Activated CD8-positive, alpha-beta memory T cell treated with anti-CD3 and anti-CD28 coated beads, Interleukin-2, amount 10 ng/mL, durations not matched to agents 7 days and 5 days (primary cell): Measurements from ENCODE around the gene COQ6. TPM values are rescaled to one million over a fixed set of nuclear protein-coding genes. Genes with fewer than 3 reads are reported as not detected.
A peak's percentile ranks its signal among the peaks of the same experiment; 100 is the strongest.
"Not testable (repeated sequence)": the region's sequence is repeated elsewhere in the genome, so short reads cannot be mapped to it uniquely, and the experiment has no call there.

Experiments
- ATAC-seq: fragments of 150-1000 bp; cut with Tn5 transposase; one replicate; pipeline ENCODE4 v1.10.0; 2021; ENCODE audit warnings: moderate library complexity
- CTCF ChIA-PET: fragments of 350-600 bp; sonication (Branson Sonifier 250); formaldehyde crosslinking; loops from one replicate; lab custom pipeline; 2021; ENCODE audit warnings: antibody characterized with exemption; lab: Charles Lee
- DNase-seq: peaks from one replicate; pipeline ENCODE4 v3.0.0-alpha.2; 2020
- H3K27ac Mint-ChIP-seq: one replicate; pipeline ENCODE4 v1.8.0; 2021; ENCODE audit warnings: mild to moderate bottlenecking, mixed read lengths
- H3K27me3 Mint-ChIP-seq: one replicate; pipeline ENCODE4 v1.8.0; 2021; ENCODE audit warnings: mixed read lengths
- H3K36me3 Mint-ChIP-seq: one replicate; pipeline ENCODE4 v1.8.0; 2021; ENCODE audit warnings: mild to moderate bottlenecking, mixed read lengths
- H3K4me1 Mint-ChIP-seq: one replicate; pipeline ENCODE4 v1.8.0; 2021; ENCODE audit warnings: mixed read lengths
- H3K4me3 Mint-ChIP-seq: one replicate; pipeline ENCODE4 v1.8.0; 2021; ENCODE audit warnings: mild to moderate bottlenecking, moderate library complexity, mixed read lengths
- H3K9me3 Mint-ChIP-seq: one replicate; pipeline ENCODE4 v1.8.0; 2022; ENCODE audit warnings: low read depth, mixed read lengths
- total RNA-seq, 2 experiments: library from RNA; stranded (reverse); gene quantifications; one replicate each; pipeline ENCODE4 v1.2.3, GENCODE V29; 2021

Gene COQ6
- total RNA-seq: 10 to 100 TPM; 17.7 to 18.1 TPM

DNA sequence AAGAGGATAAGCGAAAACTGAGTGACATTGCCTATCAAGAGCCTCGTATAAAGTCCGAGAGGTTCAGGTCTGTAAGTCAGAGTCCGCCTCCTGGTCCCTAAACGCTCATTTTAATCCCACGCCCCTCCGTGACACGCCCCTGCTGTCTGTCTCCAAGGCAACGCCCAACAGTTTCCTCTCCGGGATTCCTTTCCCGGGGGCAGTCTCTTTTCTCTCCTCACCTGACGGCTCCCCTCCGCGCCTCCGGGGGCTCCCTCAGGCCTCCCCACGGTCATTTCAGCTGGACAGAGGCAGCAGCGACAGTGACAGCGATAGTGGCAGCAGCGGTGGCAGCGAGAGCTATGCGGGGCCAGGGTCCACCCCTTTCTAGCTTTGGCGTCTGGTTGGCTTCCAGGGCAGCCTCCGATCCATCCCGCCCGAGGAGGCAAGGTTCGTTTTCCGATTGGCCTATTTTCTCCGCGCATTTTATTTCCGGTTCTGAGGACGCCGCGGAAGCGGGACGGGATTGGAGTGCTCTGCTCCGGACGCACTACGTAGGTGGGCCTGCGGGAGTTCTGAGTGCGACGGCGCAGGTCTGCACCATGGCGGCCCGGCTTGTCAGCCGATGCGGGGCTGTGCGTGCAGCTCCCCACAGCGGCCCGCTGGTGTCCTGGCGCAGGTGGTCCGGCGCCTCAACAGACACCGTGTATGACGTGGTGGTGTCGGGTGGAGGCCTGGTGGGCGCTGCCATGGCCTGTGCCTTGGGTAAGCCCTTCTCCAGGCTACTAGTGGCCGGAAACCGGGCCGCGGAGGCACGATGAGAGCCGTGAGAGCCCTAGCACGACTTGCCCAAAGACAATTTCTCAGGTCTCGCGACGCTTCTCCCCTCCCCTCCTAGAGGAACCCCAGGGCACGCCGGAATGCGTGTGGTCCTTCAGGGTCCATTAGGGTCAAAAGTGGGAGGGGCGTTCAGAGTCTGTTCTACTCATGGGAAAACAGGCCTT lies at the start of gene COQ6, which contains the start of gene FAM161B:
COQ6 (plus strand) TSS at position 551 of the 983 bp plus-strand sequence; CDS start at position 582, 31 bp downstream.
FAM161B (minus strand) TSS at position 343 of the 983 bp plus-strand sequence; CDS start at position 275, 68 bp downstream.
- CTCF ChIA-PET: interaction anchor here (0.7 to 1.3 kb wide), 6 partner anchors 13 to 379 kb away, joined by 3 to 5 read pairs (median 3); no protein-coding TSS in a partner anchor
- ATAC-seq: peak; percentile 96
- DNase-seq: peak; percentile 96
- Mint-ChIP-seq H3K36me3 (peaks cover 6% of the 10 kb centered on the region), H3K27me3 (no peaks in the 10 kb centered on the region), H3K4me1 (peaks cover 32% of the 10 kb centered on the region), H3K9me3 (no peaks in the 10 kb centered on the region), H3K4me3 (peak within 1 kb of the TSS; percentile 98), H3K27ac (peak within 1 kb of the TSS; percentile 88)

GRCh38 chr14:73903028-73903427 lies 47.1 kb upstream of the COQ6 start:
- Mint-ChIP-seq H3K4me3 (no peak overlapping the region), H3K27ac (no peak overlapping the region), H3K4me1 (no peaks in the 10 kb centered on the region), H3K27me3 (no peaks in the 10 kb centered on the region), H3K36me3 (peaks cover 37% of the 10 kb centered on the region), H3K9me3 (no peaks in the 10 kb centered on the region)
- CTCF ChIA-PET: no interaction called here
- DNase-seq (no peak), ATAC-seq (no peak)

GRCh38 chr14:73909681-73910080 lies 40.4 kb upstream of the COQ6 start:
- peaks cover 67% of the 10 kb centered on the region for H3K36me3 Mint-ChIP-seq
- DNase-seq (no peak), ATAC-seq (no peak)
- CTCF ChIA-PET: no interaction called here
- H3K4me3 Mint-ChIP-seq: no peak overlapping the region
- H3K4me1 Mint-ChIP-seq: peaks cover 4% of the 10 kb centered on the region
- H3K27ac Mint-ChIP-seq: peak overlapping the region; percentile 8
- H3K9me3 Mint-ChIP-seq: no peaks in the 10 kb centered on the region
- no peaks in the 10 kb centered on the region for H3K27me3 Mint-ChIP-seq

DNA sequence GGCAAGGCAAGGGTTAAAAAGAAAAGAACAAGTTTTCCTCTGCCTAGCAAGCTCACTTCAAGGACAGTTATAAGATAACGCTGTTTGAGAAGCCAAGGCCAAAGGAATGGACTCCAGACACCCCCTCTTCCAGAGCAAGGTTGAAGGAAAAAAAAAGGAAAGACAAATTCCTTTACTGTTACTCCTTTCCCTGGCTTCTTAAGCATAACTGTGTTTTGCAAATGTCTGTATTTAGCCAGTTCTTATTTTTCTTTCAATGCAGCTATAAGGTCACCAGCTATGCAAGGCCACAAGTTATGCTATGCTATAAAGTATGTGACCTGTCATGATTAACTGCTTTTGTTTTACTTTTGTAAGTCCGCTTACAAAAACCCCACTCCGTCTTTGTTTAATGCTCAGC lies 36.8 kb upstream of the COQ6 start:
- H3K27me3 Mint-ChIP-seq: no peaks in the 10 kb centered on the region
- H3K4me1 Mint-ChIP-seq: peaks cover 6% of the 10 kb centered on the region
- no peak for ATAC-seq
- DNase-seq: no peak
- H3K27ac Mint-ChIP-seq: no peak overlapping the region
- no peaks in the 10 kb centered on the region for H3K9me3 Mint-ChIP-seq
- H3K4me3 Mint-ChIP-seq: no peak overlapping the region
- CTCF ChIA-PET: interaction anchor here (0.9 kb wide), 1 partner anchor 57 kb away, joined by 3 read pairs; no protein-coding TSS in a partner anchor
- peaks cover 61% of the 10 kb centered on the region for H3K36me3 Mint-ChIP-seq

DNA sequence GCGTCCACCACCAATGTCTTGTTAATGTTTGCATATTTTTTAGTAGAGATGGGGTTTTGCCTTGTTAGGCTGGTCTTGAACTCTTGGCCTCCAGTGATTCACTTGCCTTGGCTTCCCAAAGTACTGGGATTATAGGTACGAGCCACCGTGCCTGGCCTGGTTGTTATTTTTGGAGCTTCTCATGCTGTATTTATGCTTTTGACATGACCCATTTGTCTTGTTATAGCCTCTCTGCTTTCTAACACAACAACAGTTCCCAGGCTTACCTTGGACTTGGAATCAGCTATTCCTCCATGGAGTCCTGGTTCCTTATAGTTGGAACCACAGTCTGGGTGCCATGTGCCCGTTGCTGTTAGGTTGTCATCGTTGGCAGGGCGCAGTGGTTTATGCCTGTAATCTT lies 33.8 kb upstream of the COQ6 start:
- no peak overlapping the region for H3K27ac Mint-ChIP-seq
- no peaks in the 10 kb centered on the region for H3K9me3 Mint-ChIP-seq
- H3K4me3 Mint-ChIP-seq: no peak overlapping the region
- CTCF ChIA-PET: interaction anchor here (1.7 kb wide), 1 partner anchor 9 kb away, joined by 4 read pairs; no protein-coding TSS in a partner anchor
- peaks cover 2% of the 10 kb centered on the region for H3K4me1 Mint-ChIP-seq
- no peak for ATAC-seq
- H3K36me3 Mint-ChIP-seq: peaks cover 53% of the 10 kb centered on the region
- no peak for DNase-seq
- no peaks in the 10 kb centered on the region for H3K27me3 Mint-ChIP-seq

DNA sequence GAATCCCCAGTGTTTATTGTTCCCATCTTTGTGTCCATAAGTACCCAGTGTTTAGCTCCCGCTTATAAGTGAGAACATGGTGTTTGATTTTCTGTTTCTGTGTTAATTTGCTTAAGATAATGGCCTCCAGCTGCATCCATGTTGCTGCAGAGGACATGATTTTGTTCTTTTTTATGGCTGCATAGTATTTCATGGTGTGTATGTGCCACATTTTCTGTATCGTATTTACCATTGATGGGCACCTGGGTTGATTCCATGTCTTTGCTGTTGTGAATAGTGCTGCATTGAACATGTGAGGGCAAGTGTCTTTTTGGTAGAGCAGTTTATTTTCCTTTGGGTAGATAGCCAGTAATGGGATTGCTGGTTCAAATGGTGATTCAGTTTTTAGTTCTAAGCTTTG lies 30.6 kb upstream of the COQ6 start:
- H3K36me3 Mint-ChIP-seq: peaks cover 40% of the 10 kb centered on the region
- H3K4me1 Mint-ChIP-seq, DNase-seq, H3K27ac Mint-ChIP-seq, CTCF ChIA-PET, H3K9me3 Mint-ChIP-seq, H3K27me3 Mint-ChIP-seq, H3K4me3 Mint-ChIP-seq, ATAC-seq: not testable (repeated sequence)

- Mint-ChIP-seq H3K36me3 (peaks cover 52% of the 10 kb centered on the region), H3K4me1 (no peaks in the 10 kb centered on the region), H3K4me3 (no peak overlapping the region), H3K27me3 (no peaks in the 10 kb centered on the region), H3K9me3 (no peaks in the 10 kb centered on the region), H3K27ac (peak overlapping the region; percentile 25)
- DNase-seq: no peak
- no peak for ATAC-seq
- CTCF ChIA-PET: interaction anchor here (0.7 kb wide), 1 partner anchor 15 kb away, joined by 3 read pairs; no protein-coding TSS in a partner anchor
Measured at GRCh38 chr14:73924337-73924736, 25.8 kb upstream of the COQ6 start.

- Mint-ChIP-seq H3K36me3 (peaks cover 19% of the 10 kb centered on the region), H3K4me3 (no peak overlapping the region), H3K27me3 (no peaks in the 10 kb centered on the region), H3K9me3 (no peaks in the 10 kb centered on the region), H3K27ac (no peak overlapping the region), H3K4me1 (no peaks in the 10 kb centered on the region)
- CTCF ChIA-PET: interaction anchor here (0.7 to 1.6 kb wide), 2 partner anchors 11 to 68 kb away, joined by 3 to 5 read pairs; no protein-coding TSS in a partner anchor
- DNase-seq (no peak), ATAC-seq (no peak)
Measured at GRCh38 chr14:73935666-73936065, 14.4 kb upstream of the COQ6 start.

GRCh38 chr14:73936548-73936947 lies 13.6 kb upstream of the COQ6 start:
- ATAC-seq: no peak
- CTCF ChIA-PET: interaction anchor here (1.0 to 1.6 kb wide), 2 partner anchors 10 to 14 kb away, joined by 4 to 5 read pairs; partner anchors contain the start of genes COQ6 and FAM161B
- H3K27me3 Mint-ChIP-seq: no peaks in the 10 kb centered on the region

DNA sequence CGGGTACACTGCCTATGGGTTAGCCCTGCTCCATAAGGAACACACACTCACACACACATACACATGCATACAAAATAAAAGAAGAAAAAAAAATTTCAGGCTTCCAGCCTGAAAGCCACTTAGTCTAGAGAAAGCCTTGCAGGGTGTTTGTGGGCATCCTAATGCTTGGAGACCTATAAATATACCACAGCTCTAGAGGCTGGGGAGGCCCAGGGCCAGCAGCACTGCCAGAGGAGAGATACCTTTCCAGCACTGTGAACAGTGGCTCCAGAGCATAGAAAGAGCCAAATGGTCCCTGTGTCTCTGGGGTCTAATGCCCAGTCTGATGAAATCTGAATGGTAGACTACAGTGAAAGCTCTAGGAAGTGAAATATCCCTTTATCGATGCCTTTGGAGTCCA lies 13.1 kb upstream of the COQ6 start:
- no peaks in the 10 kb centered on the region for H3K9me3 Mint-ChIP-seq
- H3K4me3 Mint-ChIP-seq: no peak overlapping the region
- H3K4me1 Mint-ChIP-seq: no peaks in the 10 kb centered on the region
- peaks cover 13% of the 10 kb centered on the region for H3K36me3 Mint-ChIP-seq
- no peaks in the 10 kb centered on the region for H3K27me3 Mint-ChIP-seq
- DNase-seq (no peak), ATAC-seq (no peak)
- CTCF ChIA-PET: interaction anchor here (1.0 kb wide), 1 partner anchor 13 kb away, joined by 4 read pairs; the partner anchor contains the start of genes COQ6 and FAM161B
- H3K27ac Mint-ChIP-seq: no peak overlapping the region

More at GRCh38 chr14:73936548-73936947, 13.6 kb upstream of the COQ6 start:
- no peak for DNase-seq
- Mint-ChIP-seq H3K9me3 (no peaks in the 10 kb centered on the region), H3K27ac (no peak overlapping the region), H3K4me3 (no peak overlapping the region), H3K36me3 (peaks cover 15% of the 10 kb centered on the region), H3K4me1 (no peaks in the 10 kb centered on the region)

GRCh38 chr14:73942180-73942579 lies 7.9 kb upstream of the COQ6 start:
- H3K9me3 Mint-ChIP-seq: no peaks in the 10 kb centered on the region
- H3K4me1 Mint-ChIP-seq: peaks cover 7% of the 10 kb centered on the region
- no peaks in the 10 kb centered on the region for H3K36me3 Mint-ChIP-seq
- no peak overlapping the region for H3K4me3 Mint-ChIP-seq
- H3K27ac Mint-ChIP-seq: no peak overlapping the region
- DNase-seq (no peak), ATAC-seq (no peak)
- no peaks in the 10 kb centered on the region for H3K27me3 Mint-ChIP-seq
- CTCF ChIA-PET: interaction anchor here (0.5 to 1.9 kb wide), 3 partner anchors 10 to 51 kb away, joined by 4 to 8 read pairs (median 5); no protein-coding TSS in a partner anchor

GRCh38 chr14:73943083-73943482 lies 7.0 kb upstream of the COQ6 start:
- no peak for ATAC-seq
- H3K4me1 Mint-ChIP-seq: peaks cover 8% of the 10 kb centered on the region

DNA sequence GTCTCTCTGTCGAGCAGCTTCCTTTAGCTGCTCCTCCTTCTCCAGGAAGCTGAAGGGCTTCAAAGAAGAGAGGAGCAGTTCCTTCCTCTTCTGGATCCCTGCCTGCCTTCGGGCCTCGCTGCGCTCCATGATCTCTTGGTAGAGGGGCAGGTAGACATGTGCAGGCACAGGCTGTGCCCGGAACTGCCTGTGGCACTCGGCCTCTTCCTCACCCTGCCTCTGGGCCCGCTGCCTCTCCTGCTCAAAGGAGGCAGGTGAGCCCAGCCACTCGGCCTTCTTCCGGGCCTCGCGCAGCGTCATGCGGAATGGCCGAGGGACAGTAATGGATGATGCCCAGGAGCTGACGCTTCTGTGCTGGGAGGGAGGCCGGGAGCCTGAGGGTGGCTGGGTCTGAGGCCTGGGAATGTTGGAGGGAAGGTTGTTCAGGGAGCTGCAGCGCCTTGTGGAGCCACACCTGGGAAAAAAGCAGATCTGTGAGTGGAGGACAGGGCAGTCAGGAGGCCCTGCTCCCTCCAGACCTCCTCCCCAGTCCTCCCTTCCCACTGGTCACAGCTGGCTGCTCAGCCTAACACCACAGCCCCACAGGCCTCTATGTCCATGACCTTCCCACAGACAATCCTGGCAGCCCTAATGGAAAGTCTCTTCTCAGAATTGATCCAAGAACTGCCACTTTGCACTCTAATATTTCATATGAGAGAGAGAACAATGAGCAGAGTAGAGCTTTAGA lies 5.5 kb upstream of the COQ6 start:
- CTCF ChIA-PET: no interaction called here
- ATAC-seq: no peak

More at GRCh38 chr14:73943083-73943482, 7.0 kb upstream of the COQ6 start:
- Mint-ChIP-seq H3K27ac (peak overlapping the region; percentile 26), H3K27me3 (no peaks in the 10 kb centered on the region), H3K36me3 (no peaks in the 10 kb centered on the region), H3K4me3 (no peak overlapping the region), H3K9me3 (no peaks in the 10 kb centered on the region)
- DNase-seq: no peak
- CTCF ChIA-PET: interaction anchor here (1.3 to 1.9 kb wide), 2 partner anchors 9 to 11 kb away, joined by 4 to 8 read pairs; no protein-coding TSS in a partner anchor

More for the DNA sequence above, 5.5 kb upstream of the COQ6 start:
- Mint-ChIP-seq H3K27me3 (no peaks in the 10 kb centered on the region), H3K4me1 (peaks cover 14% of the 10 kb centered on the region), H3K27ac (no peak overlapping the region), H3K36me3 (no peaks in the 10 kb centered on the region), H3K4me3 (no peak overlapping the region), H3K9me3 (no peaks in the 10 kb centered on the region)
- no peak for DNase-seq
